Stimulated activated CD8-positive, alpha-beta memory T cell treated with anti-CD3 and anti-CD28 coated beads, Interleukin-7, amount 100 ng/mL, for 1 hour (primary cell): Measurements from ENCODE around the gene GPC6.

Source experiments
- DNase-seq, 2 donors: peaks; one replicate each; pipeline ENCODE4 v3.0.0-alpha.2; 2020; ENCODE audit warnings: low read depth in 2 of 2

GPC6 gene

DNA sequence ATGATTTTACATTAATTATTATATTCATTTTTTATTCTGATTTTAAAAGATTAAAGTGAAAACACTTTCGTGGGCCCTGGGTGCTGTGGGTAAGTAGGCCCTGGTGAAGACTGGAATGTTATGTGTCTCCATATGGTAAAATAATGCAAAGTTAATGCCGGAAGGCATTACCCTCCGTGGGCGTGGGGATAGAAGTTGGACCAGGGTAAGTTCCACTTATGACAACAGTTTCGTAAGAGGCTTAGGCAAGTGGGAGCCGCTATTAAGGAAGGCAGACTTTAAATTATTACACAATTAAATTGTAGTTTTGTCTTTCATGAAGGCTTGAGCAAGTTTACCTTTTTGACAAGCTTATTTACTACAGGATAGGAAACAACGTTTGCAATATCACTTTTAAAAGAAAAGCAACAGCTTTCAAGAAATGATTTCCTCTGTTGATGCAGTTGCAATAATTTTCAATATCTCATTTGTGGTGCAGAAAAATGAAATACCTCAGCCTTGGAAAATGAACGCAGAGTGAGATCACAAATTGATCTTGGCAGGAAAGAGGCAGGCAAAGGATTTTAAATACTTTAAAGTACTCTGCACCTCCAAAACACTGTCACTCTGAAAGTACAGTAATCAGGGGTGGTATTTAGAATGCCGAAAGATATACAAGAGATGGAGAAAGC, 942.3 kb downstream of the GPC6 start:
- DNase-seq = no peak

DNA sequence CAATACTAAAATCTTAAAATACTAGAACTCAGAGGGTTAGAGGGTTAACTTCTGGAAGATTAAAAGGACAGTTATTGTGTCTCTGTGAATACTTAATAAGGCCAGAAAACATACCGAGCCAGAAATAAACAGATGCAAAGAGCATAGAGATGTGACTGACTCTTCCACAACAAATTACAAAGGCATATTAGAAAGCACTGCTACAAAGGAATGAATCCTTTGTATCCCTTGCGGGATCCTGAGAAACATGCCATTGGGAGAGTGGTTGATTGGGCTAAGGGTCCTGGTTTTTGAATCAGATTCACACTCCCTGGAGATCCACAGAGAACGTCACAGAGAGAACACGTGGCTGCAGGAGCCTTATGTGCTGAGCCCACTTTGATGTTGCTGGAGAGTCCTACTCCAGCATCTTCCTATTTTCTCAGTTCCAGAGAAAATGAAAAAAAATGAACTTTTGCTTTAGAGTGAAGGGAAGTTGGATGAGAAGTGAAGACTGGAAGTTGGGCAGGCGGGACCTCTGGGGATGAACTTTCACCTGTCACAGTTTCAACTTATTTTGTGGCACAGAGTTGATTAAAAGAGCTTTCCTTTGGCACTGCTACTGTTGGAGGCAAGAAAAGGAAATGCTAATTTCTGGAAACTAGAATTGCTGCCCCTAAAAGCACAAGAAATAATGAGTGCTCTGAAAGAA, 943.0 kb downstream of the GPC6 start:
- DNase-seq = no peak

DNA sequence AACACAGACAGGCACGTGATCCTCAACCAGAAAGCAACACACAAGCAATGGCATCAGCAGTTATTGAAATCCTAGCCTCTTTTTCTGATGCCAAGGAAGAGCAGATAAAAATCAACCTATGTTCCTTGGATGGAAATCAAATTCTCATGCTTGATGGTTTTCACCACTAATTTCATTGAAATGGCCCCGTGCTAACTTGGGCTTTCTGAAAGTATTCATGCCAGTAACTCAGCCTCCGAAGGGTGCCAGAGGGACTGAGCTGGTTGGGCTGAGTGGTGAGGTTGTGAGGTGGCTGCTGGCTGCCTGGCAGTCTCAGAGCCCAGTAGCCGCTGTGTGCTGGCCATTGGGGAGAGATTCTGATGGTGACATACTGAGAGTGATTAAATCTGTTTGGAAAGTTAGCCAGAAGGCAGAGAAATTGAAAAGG, 943.6 kb downstream of the GPC6 start:
- DNase-seq = no peak

DNA sequence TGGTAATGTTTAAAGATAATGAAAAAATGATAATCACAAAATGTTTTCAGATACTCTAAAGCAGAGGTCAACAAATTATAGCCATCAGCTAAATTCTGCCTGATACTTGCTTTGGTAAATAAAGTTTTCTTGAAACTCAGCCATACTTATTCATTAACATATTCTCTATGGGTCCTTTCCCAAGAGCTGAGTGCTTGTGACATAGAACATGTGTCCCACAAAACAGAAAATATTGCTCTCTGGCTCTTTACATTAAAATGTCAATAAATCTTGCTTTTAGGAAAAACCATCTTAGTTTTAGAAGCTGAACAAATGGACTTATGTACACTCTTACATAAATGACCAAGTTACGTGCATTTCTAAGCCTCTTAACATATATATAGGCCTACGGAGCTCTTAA, 945.8 kb downstream of the GPC6 start:
- DNase-seq = no peak

DNA sequence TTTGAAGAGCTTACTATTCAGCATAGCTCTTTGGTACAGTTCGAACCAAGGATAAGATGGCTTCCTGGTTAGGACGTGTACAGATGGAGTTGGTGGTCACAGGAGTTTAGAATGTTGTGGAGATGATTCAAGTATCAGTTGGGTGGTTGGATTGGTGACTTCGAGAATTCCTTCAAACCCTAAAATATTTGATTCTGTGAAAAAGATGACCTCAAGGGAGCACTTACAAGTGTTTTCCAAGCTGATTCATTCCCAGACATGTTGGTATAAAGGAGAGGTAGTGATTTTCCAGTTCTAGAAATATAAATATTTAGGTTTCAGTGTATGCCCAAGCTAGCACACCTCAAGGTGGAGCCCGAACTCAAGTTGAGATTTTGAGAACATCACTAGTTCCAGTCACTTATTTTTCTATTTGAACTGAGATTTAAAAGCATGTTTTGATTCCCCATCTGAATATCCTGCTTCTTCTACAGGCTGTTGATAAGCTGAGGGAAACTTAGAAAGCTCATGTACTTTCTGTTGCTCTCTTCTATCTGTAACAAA, 946.8 kb downstream of the GPC6 start:
- no peak for DNase-seq

DNA sequence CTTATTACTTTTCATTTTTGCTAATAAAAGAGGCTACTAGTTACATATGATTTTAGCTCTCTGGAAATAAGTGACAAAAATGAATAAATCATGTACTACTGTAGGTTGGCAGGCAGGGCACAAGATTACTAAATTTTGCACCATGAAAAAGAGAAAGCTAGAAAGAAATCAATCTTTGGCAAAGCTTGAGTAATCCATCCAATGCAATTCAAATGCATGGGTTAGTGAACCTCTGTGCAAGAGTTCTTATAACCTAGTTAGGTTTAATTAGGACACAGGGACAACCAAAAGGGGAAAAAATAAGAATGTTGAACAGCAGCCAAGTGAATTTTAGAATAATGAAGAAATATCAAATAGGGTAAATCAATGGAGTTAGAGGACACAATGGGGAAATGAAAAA, 947.4 kb downstream of the GPC6 start:
- DNase-seq = no peak

DNA sequence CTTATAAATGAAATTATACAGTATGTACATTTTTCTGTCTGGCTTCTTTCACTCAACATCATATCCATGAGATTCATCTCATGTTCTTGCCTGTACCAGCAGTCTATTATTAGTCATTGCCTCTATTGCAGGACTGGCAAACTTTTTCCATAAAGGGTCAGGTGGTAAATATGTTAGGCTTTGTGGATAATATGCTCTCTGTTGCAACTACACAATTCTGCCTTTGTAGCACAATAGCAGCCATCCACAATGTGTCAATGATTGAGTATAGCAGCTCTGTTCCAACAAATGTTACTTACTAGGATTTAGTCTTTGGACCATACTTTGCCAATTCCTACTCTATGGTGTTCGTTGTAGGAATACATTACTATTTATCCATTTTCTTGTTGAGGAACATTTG, 948.5 kb downstream of the GPC6 start:
- DNase-seq = no peak

DNA sequence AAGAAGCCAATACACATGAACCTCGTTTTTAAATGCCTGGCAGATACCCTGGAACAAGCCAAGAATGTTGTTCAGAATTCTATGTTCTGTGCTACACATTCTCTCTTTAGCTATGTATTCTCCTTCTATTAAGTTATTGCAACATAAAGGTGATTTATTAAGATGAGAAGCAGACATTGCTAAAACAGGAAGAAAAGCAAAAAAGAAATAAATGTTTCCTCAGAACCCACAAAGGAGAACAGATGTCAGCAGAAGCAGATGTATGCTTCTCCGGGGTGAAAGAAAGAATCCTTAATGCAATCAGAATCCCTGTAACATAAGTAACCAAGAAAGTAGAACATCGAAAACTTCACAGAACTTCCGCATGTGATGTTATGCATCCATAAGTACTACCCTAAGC, 950.0 kb downstream of the GPC6 start:
- DNase-seq = no peak

DNA sequence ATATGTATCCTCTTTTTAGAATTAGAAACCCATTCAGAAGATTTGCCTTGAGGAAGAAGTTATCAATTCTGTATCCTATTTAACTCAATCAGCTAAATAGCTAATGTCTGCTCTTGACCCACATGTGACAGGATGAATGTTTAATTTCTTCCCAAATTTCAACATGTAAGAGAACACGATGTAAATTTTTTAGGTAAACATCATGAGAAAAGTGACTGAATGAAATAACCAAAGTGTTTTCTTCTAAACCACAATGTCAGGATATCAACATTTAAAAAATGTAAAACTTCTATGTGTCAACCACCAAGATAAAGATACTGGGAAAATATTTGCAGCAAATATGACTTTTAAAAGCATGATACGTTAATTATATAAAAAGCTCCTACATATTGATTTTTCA, 950.4 kb downstream of the GPC6 start:
- no peak for DNase-seq

DNA sequence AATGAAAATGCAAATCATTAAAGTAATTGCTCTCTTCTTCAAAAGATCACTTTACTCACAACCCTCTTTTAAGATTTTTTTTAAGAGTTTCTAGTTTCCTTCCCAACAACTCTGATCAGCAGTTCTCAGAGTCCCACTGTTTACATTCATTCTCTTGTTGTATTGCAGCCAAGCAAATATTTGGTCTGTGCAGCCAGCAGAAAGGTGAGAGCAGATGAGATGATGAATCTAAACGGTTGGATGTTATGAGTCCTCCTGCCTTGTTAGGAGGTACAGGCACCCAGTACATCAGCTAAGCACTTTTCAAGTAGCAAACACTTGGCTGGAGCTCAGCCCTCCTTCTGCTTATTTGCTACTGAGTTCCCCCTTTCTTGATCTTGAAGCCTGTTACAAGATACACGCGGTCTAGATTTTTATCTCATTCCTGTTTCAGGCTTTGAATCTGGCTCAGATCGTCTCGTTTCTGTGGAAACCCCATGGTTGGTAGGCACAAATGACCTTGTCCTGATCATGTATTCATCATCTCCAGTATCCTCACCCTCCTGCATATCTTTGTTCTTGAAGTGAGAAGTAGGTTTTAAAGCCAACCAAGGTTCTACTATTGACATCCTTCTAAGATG, 952.1 kb downstream of the GPC6 start:
- DNase-seq = no peak

DNA sequence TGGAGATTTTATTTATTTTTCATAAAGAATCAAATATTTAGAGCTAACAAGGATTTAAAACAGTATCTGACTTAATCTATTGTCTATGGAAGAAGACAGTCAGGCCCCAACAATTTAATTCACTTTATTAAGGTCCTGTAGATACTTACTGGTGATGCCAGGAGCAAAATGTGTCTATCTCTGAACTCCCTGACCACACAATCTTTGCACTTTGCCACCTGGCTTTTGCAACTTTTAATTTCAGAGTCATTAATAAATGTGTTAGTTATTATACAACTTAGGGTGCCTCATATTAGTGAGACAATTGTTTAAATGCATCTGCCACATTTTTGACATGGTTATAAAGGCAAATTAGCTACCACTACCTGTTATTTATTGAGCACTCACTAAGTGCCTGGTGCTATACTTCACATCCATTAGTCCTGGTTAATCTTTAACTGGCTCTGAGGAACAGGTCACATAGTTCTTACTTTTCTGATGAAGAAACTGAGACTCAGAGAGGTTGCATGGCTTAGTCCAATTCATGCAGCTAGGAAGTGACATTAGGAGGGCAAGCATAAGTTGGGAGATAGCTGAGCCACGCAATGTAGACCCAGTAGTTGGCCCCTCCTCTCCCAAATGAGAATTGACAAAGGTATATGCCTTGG, 955.0 kb downstream of the GPC6 start:
- DNase-seq = no peak

DNA sequence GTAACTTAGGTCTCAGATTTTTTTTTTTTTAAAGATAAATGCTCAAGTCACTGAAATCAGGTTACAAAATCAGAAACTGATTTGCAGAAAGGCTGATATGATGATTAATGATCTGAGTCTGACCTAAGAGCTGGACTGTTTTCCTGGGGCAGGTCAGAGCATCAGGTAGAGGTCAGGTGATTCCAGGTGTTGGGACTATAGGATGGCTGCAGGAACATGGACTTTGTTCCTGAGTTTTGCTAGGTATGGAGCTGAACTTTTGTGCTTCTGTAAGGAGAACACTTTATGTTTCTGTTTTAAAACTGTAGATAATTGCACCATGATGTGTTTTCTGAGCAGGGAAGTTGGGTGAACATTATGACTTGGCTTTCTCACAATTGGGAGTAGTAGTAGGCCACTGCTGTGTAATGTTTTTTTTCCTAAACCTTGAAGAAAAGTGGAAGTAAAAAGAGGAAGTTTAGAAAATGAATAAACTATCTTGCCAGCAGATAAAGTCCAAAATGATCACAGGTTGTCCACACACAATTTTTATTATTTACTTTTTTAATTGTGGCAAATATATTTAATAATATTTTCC, 955.7 kb downstream of the GPC6 start:
- DNase-seq = no peak

DNA sequence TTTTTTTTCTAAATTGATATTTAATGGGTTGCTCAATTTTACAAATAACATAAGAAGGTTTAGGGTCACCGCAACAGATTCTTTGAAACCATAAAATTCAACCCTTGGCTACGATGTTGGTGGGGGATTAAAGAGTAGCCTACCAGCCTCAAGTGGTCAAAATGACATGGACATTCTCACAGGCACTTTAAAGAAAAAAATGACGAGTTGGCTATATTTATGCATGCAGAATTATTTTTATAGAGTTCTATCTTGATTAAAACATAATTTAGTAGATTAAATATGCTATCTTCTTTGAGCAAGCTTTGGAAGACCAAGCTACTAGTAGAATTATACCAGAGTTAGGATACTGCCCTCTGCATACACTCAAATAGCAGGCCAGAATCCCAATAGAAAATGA, 959.9 kb downstream of the GPC6 start:
- no peak for DNase-seq

DNA sequence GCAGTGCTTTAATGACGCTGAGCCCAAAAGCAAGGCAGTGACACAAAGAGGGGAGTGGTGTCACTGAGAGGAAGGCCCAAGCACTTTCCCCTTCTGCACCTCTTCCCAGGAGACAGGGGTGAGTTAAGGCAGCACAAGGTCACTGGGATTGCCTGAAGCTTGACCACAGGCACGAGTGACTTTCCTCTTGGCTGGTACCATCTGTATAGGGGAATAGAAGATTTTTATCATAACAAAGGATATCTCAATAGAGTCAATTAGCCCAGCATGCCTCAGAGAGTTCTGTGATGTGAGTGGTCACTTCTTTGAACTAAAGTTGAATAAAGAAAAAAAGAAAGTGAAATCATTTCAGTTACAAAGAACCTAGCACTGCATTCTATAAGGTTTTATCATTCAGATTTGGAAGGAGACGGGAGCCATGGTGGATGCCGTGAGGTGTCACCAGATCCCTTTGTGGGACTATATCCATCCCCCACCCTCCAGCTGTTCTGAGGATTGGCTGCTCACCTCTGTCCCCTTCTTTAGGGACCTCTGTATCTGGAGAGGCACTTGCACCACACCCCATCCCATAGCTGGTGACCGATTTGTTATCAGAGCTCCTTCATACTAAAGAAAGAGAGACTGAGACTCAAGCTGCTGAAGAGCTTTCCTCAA, 961.7 kb downstream of the GPC6 start:
- no peak for DNase-seq

DNA sequence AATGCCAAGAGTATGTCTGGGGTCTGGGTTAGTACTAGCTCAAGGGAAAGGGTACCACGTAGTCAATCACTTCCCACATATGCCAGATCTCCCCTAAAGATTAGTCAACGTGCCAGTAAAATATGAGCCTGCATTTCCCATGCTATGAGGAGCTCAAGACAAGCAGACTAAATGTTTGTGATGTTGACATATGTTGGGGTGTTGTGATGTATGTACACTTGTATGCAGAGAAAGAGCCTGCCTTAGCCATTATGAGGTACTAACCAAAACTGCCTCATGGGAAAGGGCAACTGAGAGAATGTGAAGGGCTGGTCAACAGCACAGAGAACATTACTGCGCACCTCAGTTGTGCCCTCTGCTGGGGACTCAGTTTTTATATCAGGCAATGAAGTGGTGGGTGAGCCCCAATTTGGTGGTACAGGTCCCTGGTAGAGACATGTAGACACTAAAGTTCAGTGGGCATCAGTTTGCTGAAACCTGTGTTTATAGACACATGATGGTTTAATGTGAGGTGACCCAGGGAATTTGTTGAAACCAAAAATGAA, 965.9 kb downstream of the GPC6 start:
- no peak for DNase-seq

DNA sequence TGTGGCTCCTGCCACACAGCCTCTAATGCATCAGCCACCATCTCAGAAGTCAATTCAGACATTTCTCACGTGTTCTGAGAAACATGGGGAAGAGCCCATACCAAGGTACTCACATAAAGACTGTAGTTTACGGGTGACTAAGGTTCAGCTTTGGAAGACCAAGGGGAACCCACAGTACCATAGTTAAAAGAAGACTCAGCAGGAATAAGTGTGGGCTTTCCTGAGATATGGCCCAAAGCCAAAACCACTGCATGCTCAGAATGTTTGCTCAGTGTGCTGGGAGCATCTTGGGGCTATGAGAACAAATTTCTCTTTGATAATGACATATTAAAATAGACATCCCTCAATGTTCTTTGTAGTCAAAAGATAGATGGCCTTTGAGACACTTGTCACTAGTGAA, 969.1 kb downstream of the GPC6 start:
- no peak for DNase-seq

DNA sequence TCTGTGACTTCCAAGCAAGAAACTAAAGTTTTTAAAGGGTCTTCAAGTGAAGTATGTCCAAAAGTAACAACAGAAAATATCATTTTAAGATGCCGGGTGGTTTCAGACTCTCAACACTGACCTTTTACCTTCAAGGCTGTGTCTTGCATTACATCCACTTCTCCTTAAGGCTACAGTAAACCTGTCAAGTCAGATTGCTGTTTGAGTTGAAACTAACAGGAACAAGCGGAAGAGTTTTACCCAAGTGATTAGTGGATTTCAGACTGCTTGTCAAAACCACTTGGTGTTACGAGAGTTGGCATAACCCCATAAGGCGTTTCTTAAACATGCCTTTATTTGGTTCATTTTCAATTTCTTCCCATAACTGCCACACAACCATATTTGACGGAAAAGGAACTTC, 969.8 kb downstream of the GPC6 start:
- no peak for DNase-seq

DNA sequence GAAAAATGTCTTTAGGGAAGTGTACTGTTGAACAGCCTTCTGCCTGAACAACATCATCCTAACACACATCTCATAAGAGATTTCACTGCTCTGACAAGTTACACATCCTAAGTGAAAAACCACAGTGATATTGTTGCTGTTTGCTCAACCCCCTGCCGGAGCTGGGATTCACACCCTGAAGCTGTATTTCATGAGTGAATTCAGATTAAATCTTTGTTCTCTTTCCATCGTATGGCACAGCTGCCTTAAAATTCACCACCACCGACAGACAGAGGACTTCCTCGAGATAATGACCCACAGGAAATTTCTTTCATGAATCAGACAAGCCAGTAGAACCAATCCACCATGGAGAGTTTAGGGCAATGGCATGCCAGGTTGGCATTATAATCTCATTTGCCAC, 972.1 kb downstream of the GPC6 start:
- DNase-seq = no peak

DNA sequence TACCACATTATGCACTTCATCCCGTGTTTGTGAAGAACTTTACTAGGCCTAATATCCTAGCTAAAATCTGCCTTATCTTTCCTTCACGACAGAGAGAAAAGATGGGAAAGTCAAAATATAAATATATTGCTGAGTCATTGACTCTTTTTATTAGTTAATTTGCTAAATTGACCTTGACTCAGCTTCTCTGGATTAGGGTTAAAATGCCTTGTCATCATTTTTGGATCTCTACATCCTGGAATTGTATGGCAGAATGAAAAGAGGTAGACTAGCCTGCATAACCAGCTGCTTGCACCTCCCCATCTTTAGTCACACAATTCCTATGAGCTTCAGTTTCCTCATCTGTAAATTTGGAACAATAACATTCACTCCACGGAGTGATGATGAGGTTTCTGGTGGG, 972.5 kb downstream of the GPC6 start:
- DNase-seq = no peak

DNA sequence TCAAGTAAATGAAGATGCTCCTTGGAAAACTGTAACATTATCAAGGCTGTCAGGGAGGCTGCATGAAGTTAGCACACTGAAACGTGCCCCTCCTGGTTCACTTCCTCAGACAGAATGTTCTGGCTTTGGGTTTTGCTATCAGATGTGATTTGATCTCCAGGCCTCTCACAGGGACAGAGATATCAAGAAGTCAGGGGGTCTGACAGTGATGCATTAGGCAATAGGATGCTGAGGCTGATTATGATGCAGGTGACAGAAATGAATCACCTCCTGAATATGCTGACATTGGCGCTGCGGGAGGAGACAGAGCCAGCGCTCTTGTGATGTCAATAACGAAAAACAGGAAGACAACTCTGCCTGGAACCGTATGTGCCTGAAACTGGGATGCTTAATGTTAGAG, 974.4 kb downstream of the GPC6 start:
- DNase-seq = no peak

DNA sequence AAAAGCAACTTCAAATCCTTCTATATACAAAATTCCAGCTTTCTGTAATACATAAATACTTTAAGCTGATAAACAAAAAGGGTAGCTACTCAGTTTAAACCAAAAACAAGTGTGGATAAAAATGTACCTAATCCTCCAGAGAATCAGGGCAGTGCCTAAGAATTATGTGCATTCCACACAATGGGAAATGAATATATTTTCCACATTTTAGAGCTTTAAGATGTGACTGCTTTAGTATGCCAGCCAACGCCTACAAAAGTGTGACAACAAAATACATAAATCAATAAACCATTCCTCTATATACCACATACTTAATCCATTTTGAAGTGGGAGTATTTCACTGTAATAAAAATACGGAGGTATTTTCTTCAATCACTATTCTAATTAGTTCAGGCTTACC, 977.6 kb downstream of the GPC6 start:
- DNase-seq = no peak
